ENCODE measurements around the gene ANKRD12.
"Not testable (repeated sequence)": the region's sequence is repeated elsewhere in the genome, so short reads cannot be mapped to it uniquely, and the experiment has no call there.

ANKRD12 gene

GRCh38 chr18:9233771-9234440, 97.3 kb downstream of the ANKRD12 start:
- DNase-seq (ENCODE audit: low read depth) = no peak

- no peak for DNase-seq (ENCODE audit: low read depth)
Measured at GRCh38 chr18:9234528-9234927, 97.9 kb downstream of the ANKRD12 start.

- no peak for DNase-seq (ENCODE audit: low read depth)
Measured at GRCh38 chr18:9237981-9238380, 101.4 kb downstream of the ANKRD12 start.

GRCh38 chr18:9239720-9240119, 103.1 kb downstream of the ANKRD12 start:
- DNase-seq (ENCODE audit: low read depth) = no peak

- no peak for DNase-seq (ENCODE audit: low read depth)
Measured at GRCh38 chr18:9240270-9240669, 103.7 kb downstream of the ANKRD12 start.

- no peak for DNase-seq (ENCODE audit: low read depth)
Measured at GRCh38 chr18:9243029-9243428, 106.4 kb downstream of the ANKRD12 start.

- DNase-seq (ENCODE audit: low read depth) = no peak
Measured at GRCh38 chr18:9244376-9244775, 107.8 kb downstream of the ANKRD12 start.

- DNase-seq (ENCODE audit: low read depth) = no peak
Measured at GRCh38 chr18:9248661-9249060, 112.1 kb downstream of the ANKRD12 start.

GRCh38 chr18:9249254-9249653, 112.7 kb downstream of the ANKRD12 start:
- no peak for DNase-seq (ENCODE audit: low read depth)

- no peak for DNase-seq (ENCODE audit: low read depth)
Measured at GRCh38 chr18:9259173-9259572, 122.6 kb downstream of the ANKRD12 start.

GRCh38 chr18:9260388-9261380, 124.1 kb downstream of the ANKRD12 start:
- DNase-seq (ENCODE audit: low read depth) = peak; percentile 9

- no peak for DNase-seq (ENCODE audit: low read depth)
Measured at GRCh38 chr18:9263264-9263663, 126.7 kb downstream of the ANKRD12 start.

- not testable (repeated sequence) for DNase-seq (ENCODE audit: low read depth)
Measured at GRCh38 chr18:9264797-9265196, 128.2 kb downstream of the ANKRD12 start.

GRCh38 chr18:9273221-9273620, 136.6 kb downstream of the ANKRD12 start:
- DNase-seq (ENCODE audit: low read depth) = no peak

GRCh38 chr18:9275890-9276289, 139.3 kb downstream of the ANKRD12 start:
- DNase-seq (ENCODE audit: low read depth) = no peak

GRCh38 chr18:9278028-9278427, 141.4 kb downstream of the ANKRD12 start:
- DNase-seq (ENCODE audit: low read depth) = no peak

- no peak for DNase-seq (ENCODE audit: low read depth)
Measured at GRCh38 chr18:9280849-9281248, 144.3 kb downstream of the ANKRD12 start.

GRCh38 chr18:9281780-9282179, 145.2 kb downstream of the ANKRD12 start:
- peak; percentile 33 for DNase-seq (ENCODE audit: low read depth)

GRCh38 chr18:9283791-9284190, 147.2 kb downstream of the ANKRD12 start:
- peak; percentile 58 for DNase-seq (ENCODE audit: low read depth)

- DNase-seq (ENCODE audit: low read depth) = no peak
Measured at GRCh38 chr18:9285604-9286003, 149.0 kb downstream of the ANKRD12 start.

- no peak for DNase-seq (ENCODE audit: low read depth)
Measured at GRCh38 chr18:9287036-9287435, 150.5 kb downstream of the ANKRD12 start.

- no peak for DNase-seq (ENCODE audit: low read depth)
Measured at GRCh38 chr18:9289698-9290097, 153.1 kb downstream of the ANKRD12 start.

GRCh38 chr18:9290156-9290555, 153.6 kb downstream of the ANKRD12 start:
- peak; percentile 9 for DNase-seq (ENCODE audit: low read depth)
